ENCODE data around the gene LRP2.

LRP2 gene

DNA sequence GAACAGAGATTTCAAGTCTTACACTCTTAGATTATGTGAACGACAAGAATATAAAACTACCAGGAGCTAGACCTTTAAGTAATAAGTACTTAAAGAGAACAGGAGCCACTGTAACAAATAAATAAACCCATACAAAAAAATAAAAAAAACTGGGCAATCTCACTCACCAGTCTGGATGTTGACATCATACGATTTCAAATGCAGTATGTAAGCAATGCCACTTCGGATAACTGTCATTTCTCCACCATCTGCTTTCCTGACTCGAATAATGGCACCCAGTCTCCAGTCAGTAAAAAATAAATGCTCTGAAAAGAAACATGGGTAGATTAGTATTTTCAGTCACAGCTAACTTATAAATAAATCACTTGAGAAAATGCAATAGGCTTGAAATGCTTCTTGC is 115.1 kb downstream of the LRP2 start:
- in situ Hi-C loops (cut with MboI; ENCODE audit: low sequenced_read_pairs) = no loop called here

- in situ Hi-C loops (cut with MboI; ENCODE audit: low sequenced_read_pairs) = no loop called here
Observed at GRCh38 chr2:169240405-169240804, 121.9 kb downstream of the LRP2 start.

GRCh38 chr2:169237939-169238338 is 124.4 kb downstream of the LRP2 start:
- in situ Hi-C loops (cut with MboI; ENCODE audit: low sequenced_read_pairs) = no loop called here

GRCh38 chr2:169237286-169237685 is 125.0 kb downstream of the LRP2 start:
- in situ Hi-C loops (cut with MboI; ENCODE audit: low sequenced_read_pairs) = no loop called here

GRCh38 chr2:169232551-169233154 is 129.7 kb downstream of the LRP2 start:
- in situ Hi-C loops (cut with MboI; ENCODE audit: low sequenced_read_pairs) = no loop called here

GRCh38 chr2:169230204-169230603 is 132.1 kb downstream of the LRP2 start:
- in situ Hi-C loops (cut with MboI; ENCODE audit: low sequenced_read_pairs) = no loop called here

- in situ Hi-C loops (cut with MboI; ENCODE audit: low sequenced_read_pairs) = no loop called here
Observed at GRCh38 chr2:169229590-169229989, 132.7 kb downstream of the LRP2 start.

- in situ Hi-C loops (cut with MboI; ENCODE audit: low sequenced_read_pairs) = no loop called here
Observed at GRCh38 chr2:169225906-169226305, 136.4 kb downstream of the LRP2 start.

DNA sequence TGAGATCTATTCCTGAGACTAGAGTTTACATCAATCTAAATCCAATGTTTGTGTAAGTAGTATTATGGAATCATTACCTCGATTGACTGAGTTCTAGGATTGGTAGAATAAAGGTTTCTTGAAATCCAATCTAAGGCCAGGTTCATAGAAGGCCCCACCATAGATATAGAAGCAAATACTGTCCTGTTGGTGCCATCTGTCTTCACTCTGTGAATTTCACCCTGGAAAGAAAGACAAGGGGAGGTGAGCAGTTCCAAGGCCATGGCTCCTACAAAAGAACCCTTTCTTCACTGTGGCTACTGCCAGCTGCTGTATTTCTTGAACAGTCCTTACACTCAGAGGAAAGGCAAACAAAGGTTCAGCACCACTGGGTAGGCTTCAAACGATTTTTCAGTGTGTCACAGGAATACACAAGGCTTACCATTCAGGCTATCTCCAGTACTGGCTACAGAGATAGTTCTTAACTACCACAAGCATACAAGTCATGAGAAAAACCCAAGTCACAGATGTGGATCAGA is 137.0 kb downstream of the LRP2 start:
- in situ Hi-C loops (cut with MboI; ENCODE audit: low sequenced_read_pairs) = no loop called here

- in situ Hi-C loops (cut with MboI; ENCODE audit: low sequenced_read_pairs) = no loop called here
Observed at GRCh38 chr2:169222665-169223064, 139.7 kb downstream of the LRP2 start.

GRCh38 chr2:169221745-169222369 is 140.5 kb downstream of the LRP2 start:
- in situ Hi-C loops (cut with MboI; ENCODE audit: low sequenced_read_pairs) = no loop called here

- in situ Hi-C loops (cut with MboI; ENCODE audit: low sequenced_read_pairs) = no loop called here
Observed at GRCh38 chr2:169210917-169211316, 151.4 kb downstream of the LRP2 start.

DNA sequence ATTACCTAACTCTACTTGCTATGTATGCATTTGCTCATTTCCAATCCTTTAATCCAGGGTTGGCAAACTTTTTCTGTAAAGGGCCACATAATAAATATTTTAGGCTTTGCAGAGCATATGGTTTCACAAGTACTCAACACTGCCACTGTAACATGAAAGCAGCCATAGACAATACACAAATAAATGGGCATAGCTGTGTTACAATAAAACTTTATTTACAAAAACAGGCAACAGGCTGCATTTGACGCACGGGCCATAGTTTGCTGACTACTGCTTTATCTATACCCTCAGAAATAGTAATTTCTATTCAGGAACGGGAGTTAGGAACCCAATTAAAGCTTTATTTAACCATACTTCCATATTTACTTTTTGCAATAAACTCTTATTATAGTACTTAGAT is 154.3 kb downstream of the LRP2 start:
- in situ Hi-C loops (cut with MboI; ENCODE audit: low sequenced_read_pairs) = no loop called here

DNA sequence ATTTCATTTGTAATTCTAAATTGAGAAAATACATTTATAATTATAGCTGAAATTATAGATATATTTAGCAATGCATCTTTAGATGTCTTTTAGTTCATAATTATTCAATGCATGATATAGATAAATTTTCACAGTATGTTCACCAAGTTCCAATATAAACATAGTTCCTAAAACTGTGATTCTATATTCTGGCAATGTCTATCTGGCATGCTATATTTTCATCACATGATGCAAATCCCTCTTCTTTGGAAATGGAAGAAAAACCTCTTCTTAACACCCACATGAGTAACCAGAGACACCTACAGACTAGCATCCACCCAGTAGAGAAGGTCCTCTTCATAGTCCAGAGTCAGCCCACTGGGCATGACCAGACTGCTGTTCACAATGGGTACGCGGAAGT is 157.2 kb downstream of the LRP2 start:
- in situ Hi-C loops (cut with MboI; ENCODE audit: low sequenced_read_pairs) = no loop called here

GRCh38 chr2:169203952-169204351 is 158.4 kb downstream of the LRP2 start:
- in situ Hi-C loops (cut with MboI; ENCODE audit: low sequenced_read_pairs) = no loop called here

- in situ Hi-C loops (cut with MboI; ENCODE audit: low sequenced_read_pairs) = no loop called here
Observed at GRCh38 chr2:169200756-169201155, 161.6 kb downstream of the LRP2 start.

GRCh38 chr2:169193618-169194017 is 168.7 kb downstream of the LRP2 start:
- in situ Hi-C loops (cut with MboI; ENCODE audit: low sequenced_read_pairs) = no loop called here

DNA sequence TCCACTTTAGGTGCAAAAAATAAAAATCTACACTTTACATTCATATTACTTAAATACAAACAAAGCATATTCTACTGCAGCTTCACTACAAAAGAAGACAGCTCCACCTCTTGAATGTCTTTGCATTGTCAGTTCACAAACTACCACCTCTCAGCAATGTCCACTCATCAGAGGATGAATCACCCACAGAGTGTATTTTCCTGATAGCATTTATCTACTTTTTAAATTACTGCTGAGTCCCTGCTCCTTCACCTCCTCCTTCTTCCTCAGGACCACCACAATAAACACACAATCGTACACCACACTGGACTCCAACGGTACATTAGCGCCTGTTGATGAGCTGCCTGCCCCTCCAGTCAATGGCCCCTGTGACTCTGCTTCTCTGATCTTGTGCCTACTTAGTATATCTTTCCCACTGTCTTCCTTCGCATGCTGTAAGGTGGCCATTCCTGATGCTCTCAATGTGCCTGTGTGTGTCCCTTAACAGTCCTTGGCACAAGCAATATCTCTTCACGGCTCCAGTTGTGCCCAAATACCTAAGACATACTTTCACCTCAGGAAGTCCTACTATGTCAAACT is 172.0 kb downstream of the LRP2 start:
- in situ Hi-C loops (cut with MboI; ENCODE audit: low sequenced_read_pairs) = no loop called here

- in situ Hi-C loops (cut with MboI; ENCODE audit: low sequenced_read_pairs) = no loop called here
Observed at GRCh38 chr2:169189132-169189531, 173.2 kb downstream of the LRP2 start.

DNA sequence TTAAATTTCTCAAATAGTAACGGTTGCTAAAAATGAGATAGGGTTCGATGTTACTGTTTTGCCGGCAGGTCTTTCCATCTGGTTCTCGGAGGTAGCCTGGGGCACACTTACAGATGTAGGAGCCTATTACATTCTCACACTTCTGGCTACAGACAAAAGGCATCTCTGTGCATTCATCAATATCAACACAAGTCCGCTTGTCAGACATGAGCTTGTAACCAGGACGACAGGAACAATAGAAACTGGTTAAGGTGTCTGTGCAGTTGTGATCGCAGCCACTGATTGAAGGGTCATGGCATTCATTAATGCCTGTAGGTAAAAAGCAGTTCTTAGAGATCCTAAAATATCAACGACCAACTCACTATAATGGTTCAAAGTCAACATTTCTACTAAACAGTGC is 176.6 kb downstream of the LRP2 start:
- in situ Hi-C loops (cut with MboI; ENCODE audit: low sequenced_read_pairs) = no loop called here

DNA sequence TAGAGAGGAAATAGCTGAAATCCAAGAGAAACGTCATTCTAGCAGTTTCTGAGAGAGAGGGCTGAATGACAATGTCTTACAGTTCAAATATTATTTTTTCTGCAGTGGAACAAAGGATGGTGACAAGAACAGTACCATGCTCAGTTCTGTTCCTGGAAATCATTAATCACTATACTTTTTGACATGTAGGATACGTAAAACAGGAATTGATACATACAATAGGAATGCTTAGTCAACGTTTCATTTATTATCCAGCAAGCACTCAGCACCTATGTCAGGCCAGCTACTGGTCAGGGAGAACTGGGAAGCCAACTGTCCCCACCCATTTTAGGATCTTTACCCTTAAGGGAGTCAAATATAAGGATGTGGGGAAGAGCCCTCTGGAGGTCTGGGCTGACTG is 178.3 kb downstream of the LRP2 start:
- in situ Hi-C loops (cut with MboI; ENCODE audit: low sequenced_read_pairs) = no loop called here

DNA sequence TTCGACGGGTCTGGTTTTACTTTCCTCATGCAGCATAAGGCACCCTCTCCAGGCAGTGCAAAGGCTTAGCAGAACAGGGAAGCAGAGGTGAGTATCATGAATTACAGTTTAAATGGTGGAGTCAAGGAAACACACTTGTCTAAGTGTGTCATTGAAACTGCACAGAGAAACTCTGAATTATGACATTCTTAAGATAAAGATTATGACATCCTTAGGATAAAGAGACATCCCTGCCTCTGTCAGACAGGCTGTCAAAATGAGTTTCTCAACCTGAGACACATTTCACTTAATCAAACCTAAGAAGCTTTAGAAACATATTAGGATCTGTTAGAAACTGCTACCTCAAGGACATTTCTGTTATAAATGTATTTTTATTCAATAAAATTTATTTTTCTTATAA is 179.8 kb downstream of the LRP2 start:
- in situ Hi-C loops (cut with MboI; ENCODE audit: low sequenced_read_pairs) = no loop called here

All from HL-60/S4 treated with retinoic acid at 250 ng/mL for 4 days and 3 days (cell line).